ENCODE measurements around the gene TGOLN2.
"Not testable (repeated sequence)": the region's sequence is repeated elsewhere in the genome, so short reads cannot be mapped to it uniquely, and the experiment has no call there.

DNA sequence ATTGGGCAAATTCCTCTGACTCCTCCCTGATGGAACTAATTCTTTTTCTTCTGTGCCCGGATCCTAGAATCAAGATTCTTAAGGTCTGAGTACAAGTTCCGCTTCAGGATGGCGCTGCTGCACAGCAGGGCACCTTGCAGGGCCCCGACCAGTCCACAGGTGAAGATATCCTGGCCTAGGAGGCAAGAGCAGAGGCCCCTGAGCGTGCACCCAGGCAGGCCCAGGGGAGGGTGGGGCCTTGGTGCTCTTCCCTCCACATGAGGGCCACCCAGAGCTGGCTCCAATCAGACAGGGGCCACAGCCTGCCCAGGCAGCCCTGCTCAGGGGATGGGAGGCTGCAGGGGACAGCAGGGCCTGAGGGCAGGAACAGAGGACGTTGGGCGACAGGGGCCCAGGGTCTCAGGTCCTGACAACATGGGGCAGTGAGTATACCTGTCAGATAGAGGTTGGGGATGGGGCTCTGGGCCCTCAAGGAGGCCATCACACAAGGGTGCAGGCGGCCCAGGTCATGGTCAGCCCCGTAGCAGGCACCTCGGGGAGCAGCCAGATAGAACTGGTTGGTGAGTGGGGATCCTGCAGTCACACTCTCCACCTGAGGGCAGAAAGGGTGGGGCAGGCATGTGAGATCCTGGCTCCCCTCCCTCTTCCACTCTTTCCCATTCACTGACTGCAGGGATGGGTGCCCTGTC, 15.6 kb upstream of the TGOLN2 start:
- TF ChIP-seq, protein P1, sequence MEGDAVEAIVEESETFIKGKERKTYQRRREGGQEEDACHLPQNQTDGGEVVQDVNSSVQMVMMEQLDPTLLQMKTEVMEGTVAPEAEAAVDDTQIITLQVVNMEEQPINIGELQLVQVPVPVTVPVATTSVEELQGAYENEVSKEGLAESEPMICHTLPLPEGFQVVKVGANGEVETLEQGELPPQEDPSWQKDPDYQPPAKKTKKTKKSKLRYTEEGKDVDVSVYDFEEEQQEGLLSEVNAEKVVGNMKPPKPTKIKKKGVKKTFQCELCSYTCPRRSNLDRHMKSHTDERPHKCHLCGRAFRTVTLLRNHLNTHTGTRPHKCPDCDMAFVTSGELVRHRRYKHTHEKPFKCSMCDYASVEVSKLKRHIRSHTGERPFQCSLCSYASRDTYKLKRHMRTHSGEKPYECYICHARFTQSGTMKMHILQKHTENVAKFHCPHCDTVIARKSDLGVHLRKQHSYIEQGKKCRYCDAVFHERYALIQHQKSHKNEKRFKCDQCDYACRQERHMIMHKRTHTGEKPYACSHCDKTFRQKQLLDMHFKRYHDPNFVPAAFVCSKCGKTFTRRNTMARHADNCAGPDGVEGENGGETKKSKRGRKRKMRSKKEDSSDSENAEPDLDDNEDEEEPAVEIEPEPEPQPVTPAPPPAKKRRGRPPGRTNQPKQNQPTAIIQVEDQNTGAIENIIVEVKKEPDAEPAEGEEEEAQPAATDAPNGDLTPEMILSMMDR (IDR thresholded peaks at IDR 0.05; ENCODE audit: extremely low read depth in 1 of 2, insufficient read depth in 1 of 2, low read depth in 1 of 2, low read length in 2 of 2), result not testable (repeated sequence)
- TF ChIP-seq POLR2A (IDR thresholded peaks at IDR 0.05; ENCODE audit: low read depth, low read length); EZH2 (IDR thresholded peaks at IDR 0.05; ENCODE audit: borderline replicate concordance, low read depth, low read length, severe bottlenecking); POLR2AphosphoS5 (IDR thresholded peaks at IDR 0.05; ENCODE audit: insufficient read depth, low read depth, low read length); MYC (IDR thresholded peaks at IDR 0.05; ENCODE audit: low read depth, low read length); FOS (IDR thresholded peaks at IDR 0.05; ENCODE audit: borderline replicate concordance, insufficient read depth, low read length); JUN (IDR thresholded peaks at IDR 0.05; ENCODE audit: borderline replicate concordance, insufficient read depth, insufficient read length, low read depth): not testable (repeated sequence)
- TF ChIP-seq, protein P2, sequence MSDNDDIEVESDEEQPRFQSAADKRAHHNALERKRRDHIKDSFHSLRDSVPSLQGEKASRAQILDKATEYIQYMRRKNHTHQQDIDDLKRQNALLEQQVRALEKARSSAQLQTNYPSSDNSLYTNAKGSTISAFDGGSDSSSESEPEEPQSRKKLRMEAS (IDR thresholded peaks at IDR 0.05; ENCODE audit: insufficient read depth, insufficient read length), result not testable (repeated sequence)

Measured in endothelial cell of umbilical vein (primary cell).